VCaP (cell line): ENCODE results near the gene ARHGEF4.

Source experiments
- H3K27ac ChIP-seq: fragments of 450-650 bp; 2 replicates; pipeline ENCODE4 v1.5.1; 2017
- CTCF ChIP-seq: fragments of 450-650 bp; conservative IDR thresholded peaks from 2 replicates; pipeline ENCODE4 v1.5.1; 2017; ENCODE audit warnings: mild to moderate bottlenecking, moderate library complexity

The ARHGEF4 gene

GRCh38 chr2:131035826-131036231 lies 199.1 kb downstream of the ARHGEF4 start:
- TF ChIP-seq CTCF: no peak
- H3K27ac ChIP-seq: no peak overlapping the region

GRCh38 chr2:131036269-131036668 lies 199.6 kb downstream of the ARHGEF4 start:
- no peak for TF ChIP-seq CTCF
- no peak overlapping the region for H3K27ac ChIP-seq

DNA sequence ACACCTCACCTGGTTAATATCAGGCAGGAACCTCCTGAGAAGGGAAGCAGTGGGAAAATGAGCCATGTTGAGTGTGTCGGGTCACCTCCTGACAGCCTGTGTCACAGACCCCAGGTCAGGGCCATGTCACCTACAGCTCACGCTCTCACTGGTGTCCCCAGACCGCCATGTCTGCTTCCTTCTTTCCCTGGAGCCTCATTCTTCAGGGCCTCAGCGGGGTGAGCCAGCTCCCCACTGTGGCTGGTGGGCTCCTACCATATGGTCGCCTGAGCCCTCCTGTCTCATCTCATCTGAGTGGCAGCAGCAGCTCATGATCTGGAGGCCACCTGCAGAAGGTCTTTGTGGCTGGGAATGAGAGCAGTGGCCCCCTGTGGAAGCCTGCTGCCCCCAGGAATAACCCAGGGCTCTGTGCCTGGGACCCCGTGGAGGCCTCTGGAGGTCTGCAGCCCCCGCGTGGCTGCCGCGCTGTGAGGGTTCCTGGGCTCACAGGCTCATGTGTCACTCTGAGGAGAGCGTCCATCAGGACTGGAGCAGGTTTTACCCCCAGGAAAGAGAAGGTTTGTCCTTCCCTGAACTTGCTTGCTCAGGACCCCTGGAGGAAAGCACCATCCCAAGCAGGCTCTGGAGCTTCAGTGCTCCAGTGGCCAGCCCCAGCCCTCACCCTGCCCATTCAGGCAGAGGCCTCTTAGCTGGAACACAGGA lies 200.1 kb downstream of the ARHGEF4 start:
- no peak overlapping the region for H3K27ac ChIP-seq
- no peak for TF ChIP-seq CTCF

DNA sequence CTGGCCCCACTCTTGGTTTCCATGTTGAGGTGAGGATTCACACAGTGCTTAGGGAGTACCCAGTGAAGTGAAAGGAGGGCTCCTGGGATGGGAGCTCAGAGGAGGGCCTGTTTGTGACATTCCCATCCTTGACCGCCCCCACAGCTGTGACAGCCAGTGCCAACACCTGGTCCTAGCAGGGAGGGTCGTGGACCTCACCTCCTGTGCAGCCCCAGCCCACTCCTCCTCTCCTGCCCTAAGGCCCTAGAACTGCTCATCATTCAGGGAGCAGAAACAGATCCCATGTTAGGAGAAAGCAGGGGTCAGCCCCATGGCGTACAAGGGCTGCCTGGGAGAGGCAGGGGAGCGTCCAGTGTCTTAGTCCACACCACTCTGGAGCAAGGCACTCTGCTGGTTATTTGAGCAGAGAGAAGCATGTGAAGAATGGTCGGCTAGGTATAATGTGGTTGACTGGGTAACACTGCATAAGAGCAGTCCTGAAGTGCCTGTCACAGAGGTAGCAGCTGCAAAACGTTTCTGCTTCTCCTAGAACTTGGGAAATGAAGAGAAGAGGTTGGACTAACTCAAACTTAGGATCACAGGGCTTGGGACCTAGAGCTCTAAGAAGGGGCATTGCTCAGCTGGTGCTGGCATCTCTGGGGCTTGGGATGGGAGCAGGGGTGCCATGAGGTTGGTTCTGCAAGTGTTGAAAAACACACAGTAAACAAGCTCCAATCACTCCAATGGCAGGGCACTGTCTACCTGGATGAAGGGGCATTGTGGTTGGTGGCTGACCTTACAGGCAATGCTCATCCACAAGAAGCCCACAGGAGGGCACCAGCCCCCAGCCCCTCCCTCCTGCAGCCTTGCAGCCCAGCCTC lies 200.9 kb downstream of the ARHGEF4 start:
- TF ChIP-seq CTCF: no peak
- H3K27ac ChIP-seq: no peak overlapping the region

DNA sequence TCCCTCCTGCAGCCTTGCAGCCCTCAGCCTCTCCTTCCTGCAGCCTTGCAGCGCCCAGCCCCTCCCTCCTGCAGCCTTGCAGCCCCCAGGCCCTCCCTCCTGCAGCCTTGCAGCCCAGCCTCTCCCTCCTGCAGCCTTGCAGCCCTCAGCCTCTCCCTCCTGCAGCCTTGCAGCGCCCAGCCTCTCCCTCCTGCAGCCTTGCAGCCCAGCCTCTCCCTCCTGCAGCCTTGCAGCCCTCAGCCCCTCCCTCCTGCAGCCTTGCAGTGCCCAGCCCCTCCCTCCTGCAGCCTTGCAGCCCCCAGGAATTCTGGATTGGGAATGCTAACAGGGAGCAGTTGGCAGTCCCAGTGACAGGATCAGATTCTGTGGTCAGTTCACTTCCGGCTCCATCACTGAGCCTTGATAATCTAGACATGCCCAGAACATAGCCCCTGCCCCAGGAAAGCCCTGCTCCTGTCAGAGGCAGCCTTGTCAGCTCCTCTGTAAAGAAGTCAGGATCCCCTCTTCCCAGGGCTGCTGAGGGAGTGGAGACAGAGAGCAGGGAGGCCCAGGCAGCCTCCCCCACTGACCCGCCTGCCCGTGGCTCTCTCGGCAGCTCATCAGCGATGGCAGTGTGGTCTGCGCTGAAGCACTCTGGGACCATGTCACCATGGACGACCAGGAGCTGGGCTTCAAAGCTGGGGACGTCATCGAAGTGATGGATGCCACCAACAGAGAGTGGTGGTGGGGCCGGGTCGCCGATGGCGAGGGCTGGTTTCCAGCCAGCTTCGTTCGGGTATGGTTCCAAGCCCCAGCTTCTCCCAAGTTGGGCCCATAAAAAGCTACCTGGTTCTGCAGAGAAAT lies 201.8 kb downstream of the ARHGEF4 start:
- no peak for TF ChIP-seq CTCF
- H3K27ac ChIP-seq: no peak overlapping the region

DNA sequence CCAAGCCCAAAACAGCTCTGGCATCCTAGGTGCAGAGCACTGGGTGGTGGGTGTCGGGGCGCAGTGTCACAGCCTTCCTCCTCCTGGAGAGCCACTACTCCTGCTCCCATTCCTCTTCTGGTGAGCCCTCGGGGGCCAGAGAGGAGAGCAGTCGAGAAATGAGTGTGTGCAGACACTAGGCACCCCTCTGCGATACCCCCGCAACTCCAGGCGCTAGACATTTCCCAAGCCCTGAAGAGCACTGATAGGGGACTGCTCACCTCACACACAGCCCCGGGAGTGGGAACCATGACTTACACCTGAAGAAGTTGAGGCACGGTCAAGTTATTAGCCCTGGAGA lies 202.4 kb downstream of the ARHGEF4 start:
- no peak overlapping the region for H3K27ac ChIP-seq
- no peak for TF ChIP-seq CTCF

DNA sequence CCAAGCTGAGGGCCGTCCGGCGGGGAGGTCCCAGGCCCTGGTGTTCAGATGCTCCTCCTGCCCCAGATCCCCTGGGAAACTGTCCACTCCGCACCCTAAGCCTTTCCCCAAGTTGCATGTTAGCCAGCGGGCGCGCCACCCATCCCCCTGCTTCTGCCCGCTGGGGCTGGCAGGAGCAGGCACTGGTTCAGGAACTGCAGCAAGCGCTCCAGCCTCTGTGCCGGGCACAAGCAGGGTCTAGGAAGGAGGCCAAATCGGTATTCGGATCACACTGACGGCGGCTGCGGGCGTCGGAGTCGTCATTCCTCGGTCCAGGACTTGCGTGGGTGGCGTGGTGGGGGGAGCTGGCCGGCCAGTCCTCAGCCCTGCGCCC lies 202.8 kb downstream of the ARHGEF4 start:
- TF ChIP-seq CTCF: no peak
- no peak overlapping the region for H3K27ac ChIP-seq
